NCI-H82 (cell line): Measurements from ENCODE around the gene MOB3B.
A peak's percentile ranks its signal among the peaks of the same experiment; 100 is the strongest.

Experiments used
- DNase-seq: peaks from one replicate; lab custom pipeline; 2025; lab: John Stamatoyannopoulos, UW

MOB3B gene

GRCh38 chr9:27541740-27542139, 12.1 kb upstream of the MOB3B start:
- peak; percentile 11 for DNase-seq

GRCh38 chr9:27540502-27540901, 10.9 kb upstream of the MOB3B start:
- DNase-seq: no peak

- DNase-seq: no peak
Measured at GRCh38 chr9:27539479-27540441, 10.1 kb upstream of the MOB3B start.

GRCh38 chr9:27538647-27539046, 9.0 kb upstream of the MOB3B start:
- no peak for DNase-seq

GRCh38 chr9:27537756-27538155, 8.1 kb upstream of the MOB3B start:
- no peak for DNase-seq

- DNase-seq: no peak
Measured at GRCh38 chr9:27537027-27537435, 7.4 kb upstream of the MOB3B start.

- no peak for DNase-seq
Measured at GRCh38 chr9:27536168-27536567, 6.6 kb upstream of the MOB3B start.

GRCh38 chr9:27535701-27536118, 6.1 kb upstream of the MOB3B start:
- peak; percentile 12 for DNase-seq

- no peak for DNase-seq
Measured at GRCh38 chr9:27534658-27535209, 5.1 kb upstream of the MOB3B start.

- no peak for DNase-seq
Measured at GRCh38 chr9:27534131-27534530, 4.5 kb upstream of the MOB3B start.

GRCh38 chr9:27533311-27533710, 3.7 kb upstream of the MOB3B start:
- DNase-seq: no peak

GRCh38 chr9:27532046-27532445, 2.4 kb upstream of the MOB3B start:
- DNase-seq: no peak

GRCh38 chr9:27530915-27531755, 1.5 kb upstream of the MOB3B start:
- DNase-seq: no peak

- DNase-seq: peak; percentile 39
Measured at GRCh38 chr9:27528886-27529315, 713 bp downstream of the MOB3B start.

- peak; percentile 24 for DNase-seq
Measured at GRCh38 chr9:27528076-27528885, 1.3 kb downstream of the MOB3B start.

GRCh38 chr9:27527702-27528075, 1.9 kb downstream of the MOB3B start:
- DNase-seq: no peak

- DNase-seq: no peak
Measured at GRCh38 chr9:27524236-27524635, 5.4 kb downstream of the MOB3B start, which contains the start of gene IFNK. Gene IFNK (plus strand): TSS chr9:27524290. CDS start chr9:27524337, 47 bp downstream.

- DNase-seq: no peak
Measured at GRCh38 chr9:27523141-27523540, 6.5 kb downstream of the MOB3B start.

- no peak for DNase-seq
Measured at GRCh38 chr9:27520986-27521385, 8.6 kb downstream of the MOB3B start.

GRCh38 chr9:27519466-27520465, 9.8 kb downstream of the MOB3B start:
- no peak for DNase-seq
